GM21381 (cell line): ENCODE results near the gene NUDT3.
"Not testable (repeated sequence)": the region's sequence is repeated elsewhere in the genome, so short reads cannot be mapped to it uniquely, and the experiment has no call there.

ENCODE experiments used
- ATAC-seq: cut with Tn5 transposase; IDR thresholded peaks from one replicate; pipeline ENCODE4 v1.9.1; 2021; ENCODE audit warnings: mild to moderate bottlenecking, moderate library complexity; ENCODE audit not compliant: unreplicated experiment

NUDT3 gene

GRCh38 chr6:34346175-34347119 lies 46.0 kb downstream of the NUDT3 start:
- ATAC-seq: no peak

DNA sequence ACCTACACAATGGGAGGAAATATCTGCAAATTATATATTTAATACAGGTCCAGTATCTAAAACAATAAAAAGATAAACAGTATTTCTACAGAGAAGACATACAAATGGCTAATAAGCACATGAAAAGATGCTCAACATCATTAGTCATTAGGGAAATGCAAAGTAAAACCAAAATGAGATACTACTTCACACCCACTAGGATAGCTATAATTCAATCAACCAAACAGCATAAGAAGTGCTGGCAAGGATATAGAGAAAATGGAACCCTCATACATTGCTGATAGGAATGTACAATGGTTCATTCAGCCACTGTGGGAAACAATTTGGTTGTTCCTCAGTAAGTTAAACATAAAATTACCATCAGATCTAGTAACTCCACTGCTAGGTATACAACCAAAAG lies 48.7 kb downstream of the NUDT3 start:
- ATAC-seq: no peak

GRCh38 chr6:34342247-34342646 lies 50.2 kb downstream of the NUDT3 start:
- ATAC-seq: no peak

DNA sequence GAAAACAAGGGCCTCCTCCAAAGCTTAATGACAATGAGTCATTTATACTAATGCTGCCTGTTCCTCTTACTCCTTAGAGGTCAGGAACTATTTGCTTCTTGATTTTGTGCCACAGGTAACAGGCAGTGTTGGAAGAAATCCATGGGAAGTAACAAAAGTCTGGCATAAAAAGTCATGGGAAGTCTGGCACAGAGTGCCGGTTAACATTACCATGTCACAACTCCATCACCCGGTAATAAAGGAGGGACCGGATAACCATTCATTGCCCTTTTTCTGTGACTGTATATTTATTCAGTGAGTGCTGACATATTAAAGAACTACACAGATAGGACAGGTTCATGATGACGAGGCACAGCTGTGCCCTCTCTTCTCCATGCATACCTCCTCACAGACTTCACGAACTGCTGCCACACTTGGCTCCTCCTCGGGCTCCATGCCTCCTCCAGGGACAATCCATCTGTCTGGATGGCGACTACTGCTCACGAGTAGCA lies 50.9 kb downstream of the NUDT3 start:
- ATAC-seq: no peak

GRCh38 chr6:34340906-34341480 lies 51.5 kb downstream of the NUDT3 start:
- ATAC-seq: no peak

DNA sequence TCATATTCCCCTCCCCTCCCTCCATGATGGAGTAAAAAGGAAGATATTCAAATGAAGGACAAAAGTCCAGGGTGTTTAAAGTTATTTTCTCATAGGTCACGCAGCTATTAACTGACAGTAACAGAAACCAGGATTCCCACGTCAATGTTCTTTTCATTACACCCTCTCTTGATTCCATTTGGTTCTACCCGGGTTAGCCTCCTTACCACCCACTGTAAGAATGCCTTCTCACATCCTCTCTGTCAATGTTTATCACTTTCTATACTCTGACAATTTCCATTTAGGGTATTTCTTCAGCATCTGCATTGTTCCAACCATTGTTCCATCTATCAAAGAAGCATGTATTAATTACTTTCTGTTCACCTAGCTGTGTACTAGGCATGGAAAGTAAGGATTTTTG lies 52.1 kb downstream of the NUDT3 start:
- no peak for ATAC-seq

GRCh38 chr6:34339971-34340370 lies 52.5 kb downstream of the NUDT3 start:
- ATAC-seq: no peak

DNA sequence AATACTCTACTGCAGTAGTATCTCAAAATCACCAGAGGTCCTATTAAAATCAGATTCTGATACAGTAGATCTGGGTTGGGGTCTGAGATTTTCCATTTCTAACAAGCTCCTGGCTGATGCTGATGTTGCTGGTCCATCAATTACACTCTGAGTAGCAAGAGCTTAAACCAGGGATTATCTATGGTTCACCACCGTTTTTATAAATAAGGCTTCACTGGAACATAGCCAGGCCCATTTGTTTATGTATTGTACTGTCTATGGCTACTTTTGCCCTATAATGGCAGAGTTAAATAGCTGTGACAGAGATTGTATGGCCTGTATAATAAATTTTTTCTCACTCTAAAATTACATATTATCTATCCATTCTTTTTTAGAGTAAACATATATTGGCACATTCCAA lies 53.0 kb downstream of the NUDT3 start:
- ATAC-seq: no peak

- ATAC-seq: no peak
Observed at GRCh38 chr6:34338811-34339210, 53.7 kb downstream of the NUDT3 start.

DNA sequence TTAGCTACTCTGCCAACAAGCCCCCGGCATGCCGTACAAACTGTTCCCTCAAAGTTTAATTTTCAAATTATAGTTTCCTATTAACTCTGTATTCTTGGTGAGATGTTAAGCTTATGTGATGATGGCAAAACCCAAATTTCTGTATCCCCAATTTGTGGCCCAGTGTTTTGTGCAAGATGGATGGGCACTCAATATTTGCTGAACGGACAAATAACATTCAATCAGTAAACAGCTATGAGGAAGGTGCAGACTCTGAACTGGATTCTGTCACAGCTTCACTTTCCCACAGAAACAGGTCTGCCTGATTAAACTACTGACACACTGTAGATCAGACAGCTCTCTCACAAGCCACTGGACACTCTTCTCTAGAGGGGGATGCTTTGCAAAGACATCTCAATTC lies 54.1 kb downstream of the NUDT3 start:
- no peak for ATAC-seq

GRCh38 chr6:34334796-34335416 lies 57.6 kb downstream of the NUDT3 start:
- ATAC-seq: no peak

DNA sequence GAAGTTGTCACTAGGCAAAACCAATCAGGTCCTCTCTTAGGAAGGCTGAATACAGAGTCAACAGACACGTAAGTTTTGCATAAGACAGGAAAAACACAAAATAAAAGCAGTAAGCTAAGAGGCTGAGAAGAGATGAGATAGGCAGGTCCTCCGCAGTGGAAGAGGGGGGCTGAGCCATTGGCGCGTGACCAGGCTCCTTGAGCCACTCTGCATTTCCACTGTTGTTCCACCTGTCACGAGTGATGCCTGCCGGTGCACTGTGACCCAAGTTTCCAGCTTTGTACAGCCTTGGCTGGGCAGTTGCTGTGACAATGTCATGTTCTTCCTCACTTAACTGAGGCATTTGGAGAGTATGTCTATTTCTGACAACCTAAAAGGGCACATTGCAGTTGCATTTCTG lies 58.6 kb downstream of the NUDT3 start:
- ATAC-seq: no peak

DNA sequence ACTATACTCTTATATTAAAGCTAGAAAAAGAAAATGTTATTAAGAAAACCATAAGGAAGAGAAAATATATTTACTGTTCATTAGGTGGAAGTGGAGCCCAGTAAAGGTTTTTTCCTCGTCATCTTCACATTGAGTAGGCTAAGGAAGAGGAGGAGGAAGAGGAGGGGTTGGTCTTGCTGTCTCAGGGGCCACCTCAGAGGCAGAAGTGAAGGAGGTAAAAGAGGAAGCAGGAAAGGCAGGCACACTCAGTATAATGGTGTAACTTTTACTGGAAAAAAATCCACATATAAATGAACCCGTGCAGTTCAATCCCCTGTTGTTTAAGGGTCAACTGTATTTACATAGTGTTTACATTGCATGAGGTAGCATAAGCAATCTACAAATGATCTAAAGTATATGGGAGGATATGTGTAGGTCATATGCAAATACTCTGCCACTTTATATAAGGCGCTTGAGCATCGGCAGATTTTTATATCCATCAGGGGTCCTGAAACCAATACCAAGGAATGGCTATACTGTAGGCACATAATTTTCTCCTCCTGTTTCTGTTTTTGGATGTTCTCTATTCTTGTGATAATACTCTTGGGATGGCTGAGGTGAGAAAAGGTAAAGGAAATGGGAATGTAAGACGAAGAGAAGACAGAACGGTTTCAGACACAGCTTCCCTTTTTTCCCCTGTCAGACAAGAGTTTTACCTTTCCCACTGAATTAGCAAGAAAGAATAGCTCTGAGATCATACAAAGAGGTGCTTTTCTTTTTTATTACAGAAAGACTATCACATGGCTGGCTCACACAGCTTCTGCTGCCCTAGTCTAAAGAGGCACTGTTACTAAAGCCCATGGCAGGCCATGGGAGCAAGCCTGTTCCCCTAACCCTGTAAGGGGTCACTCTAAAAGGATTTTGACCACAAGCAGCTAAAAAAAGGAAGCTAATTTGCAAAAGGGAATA lies 59.9 kb downstream of the NUDT3 start:
- no peak for ATAC-seq

- ATAC-seq: no peak
Observed at GRCh38 chr6:34331371-34332050, 61.0 kb downstream of the NUDT3 start.

GRCh38 chr6:34329814-34330213 lies 62.7 kb downstream of the NUDT3 start:
- ATAC-seq: not testable (repeated sequence)

GRCh38 chr6:34328969-34329368 lies 63.5 kb downstream of the NUDT3 start:
- no peak for ATAC-seq

GRCh38 chr6:34327313-34328205 lies 64.9 kb downstream of the NUDT3 start:
- ATAC-seq: not testable (repeated sequence)

DNA sequence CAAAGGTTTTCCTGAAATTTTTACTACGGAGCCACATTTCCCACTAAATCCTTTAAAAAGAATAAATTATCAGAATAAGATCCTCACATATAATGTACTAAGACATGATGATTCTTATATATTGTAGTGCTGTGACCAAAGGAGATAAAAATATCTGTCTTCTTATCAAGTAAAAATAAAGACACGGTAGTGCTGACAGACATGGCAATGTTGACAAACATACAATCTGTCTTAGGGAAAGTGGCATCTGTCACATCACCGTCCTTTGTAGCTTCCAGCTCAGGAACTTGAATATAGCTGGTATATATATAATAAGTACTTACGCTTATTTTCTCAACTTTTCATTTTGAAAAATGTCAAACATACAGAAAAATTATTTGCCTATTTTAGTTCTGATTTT lies 66.8 kb downstream of the NUDT3 start:
- ATAC-seq: no peak
